Measurements from ENCODE around the gene TPST2.
A peak's percentile ranks its signal among the peaks of the same experiment; 100 is the strongest.

TPST2 gene

GRCh38 chr22:26580240-26580962 lies 9.5 kb downstream of the TPST2 start:
- no peaks in the 10 kb centered on the region for H3K79me2 ChIP-seq (ENCODE audit: low read length)
- H3K9me3 ChIP-seq (ENCODE audit: insufficient read depth, low read length): no peaks in the 10 kb centered on the region
- H3K9ac ChIP-seq (ENCODE audit: low read length): no peak overlapping the region
- no peak overlapping the region for H3K4me3 ChIP-seq (ENCODE audit: low read length)
- TF ChIP-seq CTCF (IDR thresholded peaks at IDR 0.05; ENCODE audit: low read depth, low read length) (no peak), EZH2phosphoT487 (IDR thresholded peaks at IDR 0.05; ENCODE audit: low read depth) (no peak)
- no peak overlapping the region for H3K27ac ChIP-seq (ENCODE audit: low read length)
- peak overlapping the region; percentile 77 for H3K4me2 ChIP-seq (ENCODE audit: low read length)
- no peaks in the 10 kb centered on the region for H4K20me1 ChIP-seq (ENCODE audit: insufficient read depth, low read length)
- no peaks in the 10 kb centered on the region for H3K36me3 ChIP-seq (replicated peaks; ENCODE audit: low read depth, low read length)
- peaks cover 14% of the 10 kb centered on the region for H3K4me1 ChIP-seq (ENCODE audit: low read length)
- H3K27me3 ChIP-seq (ENCODE audit: low read depth, low read length): no peaks in the 10 kb centered on the region
- no peak overlapping the region for H2AFZ ChIP-seq (ENCODE audit: low read depth, low read length)

- H3K9ac ChIP-seq (ENCODE audit: low read length): peak overlapping the region; percentile 44; the same call in 1 of the 2 replicates
- TF ChIP-seq CTCF (IDR thresholded peaks at IDR 0.05; ENCODE audit: low read depth, low read length): no peak
- TF ChIP-seq EZH2phosphoT487 (IDR thresholded peaks at IDR 0.05; ENCODE audit: low read depth): no peak
- peaks cover 14% of the 10 kb centered on the region for H3K4me1 ChIP-seq (ENCODE audit: low read length)
- no peaks in the 10 kb centered on the region for H3K36me3 ChIP-seq (replicated peaks; ENCODE audit: low read depth, low read length)
- peak overlapping the region; percentile 62 for H3K4me3 ChIP-seq (ENCODE audit: low read length)
- no peaks in the 10 kb centered on the region for H3K27me3 ChIP-seq (ENCODE audit: low read depth, low read length)
- no peaks in the 10 kb centered on the region for H3K79me2 ChIP-seq (ENCODE audit: low read length)
- H4K20me1 ChIP-seq (ENCODE audit: insufficient read depth, low read length): no peaks in the 10 kb centered on the region
- H3K27ac ChIP-seq (ENCODE audit: low read length): peak overlapping the region; percentile 33; the same call in 1 of the 2 replicates
- H3K4me2 ChIP-seq (ENCODE audit: low read length): peak overlapping the region; percentile 77
- no peaks in the 10 kb centered on the region for H3K9me3 ChIP-seq (ENCODE audit: insufficient read depth, low read length)
- H2AFZ ChIP-seq (ENCODE audit: low read depth, low read length): peak overlapping the region; percentile 89
These were observed 10.5 kb downstream of the TPST2 start for GRCh38 chr22:26579331-26579886.

GRCh38 chr22:26577081-26577480 lies 12.9 kb downstream of the TPST2 start:
- Histone ChIP-seq H3K4me2 (ENCODE audit: low read length) (no peak overlapping the region), H3K79me2 (ENCODE audit: low read length) (no peaks in the 10 kb centered on the region)

More at GRCh38 chr22:26577081-26577480, 12.9 kb downstream of the TPST2 start:
- no peaks in the 10 kb centered on the region for H3K36me3 ChIP-seq (replicated peaks; ENCODE audit: low read depth, low read length)
- no peak overlapping the region for H3K9ac ChIP-seq (ENCODE audit: low read length)
- H4K20me1 ChIP-seq (ENCODE audit: insufficient read depth, low read length): no peaks in the 10 kb centered on the region
- H3K4me3 ChIP-seq (ENCODE audit: low read length): no peak overlapping the region
- H3K4me1 ChIP-seq (ENCODE audit: low read length): peaks cover 14% of the 10 kb centered on the region
- H3K27ac ChIP-seq (ENCODE audit: low read length): no peak overlapping the region
- H3K27me3 ChIP-seq (ENCODE audit: low read depth, low read length): no peaks in the 10 kb centered on the region
- no peak overlapping the region for H2AFZ ChIP-seq (ENCODE audit: low read depth, low read length)
- no peak for TF ChIP-seq CTCF (IDR thresholded peaks at IDR 0.05; ENCODE audit: low read depth, low read length)
- no peak for TF ChIP-seq EZH2phosphoT487 (IDR thresholded peaks at IDR 0.05; ENCODE audit: low read depth)
- H3K9me3 ChIP-seq (ENCODE audit: insufficient read depth, low read length): no peaks in the 10 kb centered on the region
